GM18507 (cell line): ENCODE data around the gene RGS7.
"Not testable (repeated sequence)": the region's sequence is repeated elsewhere in the genome, so short reads cannot be mapped to it uniquely, and the experiment has no call there.

Experiments used
- DNase-seq: peaks from one replicate; pipeline ENCODE4 v3.0.0; 2011; ENCODE audit warnings: low read depth; ENCODE audit not compliant: insufficient read length; ENCODE audit errors: extremely low spot score
- FAIRE-seq: peaks from 2 replicates; lab custom pipeline; 2011; peaks lifted over from hg19 to GRCh38; lab: Jason Lieb, UNC

The RGS7 gene

GRCh38 chr1:241163363-241163762 is 193.6 kb downstream of the RGS7 start:
- DNase-seq, result no peak
- FAIRE-seq, result no peak

GRCh38 chr1:241161188-241161689 is 195.8 kb downstream of the RGS7 start:
- FAIRE-seq, result no peak
- no peak for DNase-seq

GRCh38 chr1:241157435-241157834 is 199.6 kb downstream of the RGS7 start:
- DNase-seq, result no peak
- FAIRE-seq, result no peak

GRCh38 chr1:241156231-241156965 is 200.6 kb downstream of the RGS7 start:
- no peak for FAIRE-seq

DNA sequence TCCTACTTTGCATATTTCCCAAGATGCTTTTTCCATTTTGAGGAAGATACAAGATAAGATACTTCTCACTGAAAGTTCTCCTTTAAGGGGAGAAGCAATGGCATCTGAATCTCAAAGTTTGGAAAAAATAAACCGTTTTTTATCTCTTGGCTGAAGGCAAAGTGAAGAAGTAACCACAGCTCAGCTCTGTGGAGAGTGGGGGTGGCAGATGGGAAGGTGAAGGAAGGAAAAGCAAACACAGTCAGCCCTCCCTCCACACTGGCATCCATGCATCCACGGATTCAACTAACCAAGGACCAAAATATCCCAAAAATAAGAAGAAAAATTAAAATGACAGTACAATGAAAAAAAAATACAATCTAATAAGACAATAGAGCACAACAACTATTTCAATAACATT is 211.1 kb downstream of the RGS7 start:
- FAIRE-seq, result no peak
- DNase-seq, result no peak

More at GRCh38 chr1:241156231-241156965, 200.6 kb downstream of the RGS7 start:
- DNase-seq, result no peak

- DNase-seq (no peak), FAIRE-seq (no peak)
These were observed 213.1 kb downstream of the RGS7 start for GRCh38 chr1:241143765-241144442.

DNA sequence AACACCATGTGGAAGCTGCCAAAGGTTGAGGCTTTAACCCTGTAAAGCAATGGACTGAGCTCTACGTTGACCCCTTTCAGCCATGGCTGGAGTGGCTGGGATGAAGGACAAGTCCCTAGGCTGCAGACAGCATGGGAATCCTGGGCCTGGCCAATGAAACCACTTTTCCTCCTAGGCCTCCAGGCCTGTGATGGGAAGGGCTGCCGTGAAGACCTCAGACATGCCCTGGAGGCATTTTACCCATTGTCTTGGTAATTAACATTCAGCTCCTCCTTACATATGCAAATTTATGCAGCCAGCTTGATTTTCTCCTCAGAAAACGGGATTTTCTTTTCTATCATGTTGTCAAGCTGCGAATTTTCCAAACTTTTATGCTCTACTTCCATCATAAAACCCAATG is 214.5 kb downstream of the RGS7 start:
- DNase-seq, result no peak
- FAIRE-seq, result no peak

DNA sequence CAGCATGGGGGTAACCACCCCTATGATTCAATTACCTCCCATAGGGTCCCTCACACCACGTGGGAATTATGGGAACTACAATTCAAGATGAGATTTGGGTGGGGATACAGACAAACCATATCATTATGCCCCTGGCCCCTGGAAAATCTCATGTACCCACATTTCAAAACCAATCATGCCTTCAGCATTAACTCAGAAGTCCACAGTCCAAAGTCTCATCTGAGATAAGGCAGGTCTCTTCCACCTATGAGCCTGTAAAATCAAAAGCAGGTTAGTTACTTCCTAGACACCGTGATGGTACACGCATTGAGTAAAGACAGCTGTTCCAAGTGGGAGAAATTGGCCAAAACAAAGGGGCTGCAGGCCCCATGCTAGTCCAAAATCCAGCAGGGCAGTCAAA is 215.4 kb downstream of the RGS7 start:
- FAIRE-seq, DNase-seq: not testable (repeated sequence)

GRCh38 chr1:241140670-241141069 is 216.3 kb downstream of the RGS7 start:
- no peak for DNase-seq
- no peak for FAIRE-seq

- DNase-seq, result no peak
- no peak for FAIRE-seq
These were observed 218.0 kb downstream of the RGS7 start for GRCh38 chr1:241139047-241139446.

DNA sequence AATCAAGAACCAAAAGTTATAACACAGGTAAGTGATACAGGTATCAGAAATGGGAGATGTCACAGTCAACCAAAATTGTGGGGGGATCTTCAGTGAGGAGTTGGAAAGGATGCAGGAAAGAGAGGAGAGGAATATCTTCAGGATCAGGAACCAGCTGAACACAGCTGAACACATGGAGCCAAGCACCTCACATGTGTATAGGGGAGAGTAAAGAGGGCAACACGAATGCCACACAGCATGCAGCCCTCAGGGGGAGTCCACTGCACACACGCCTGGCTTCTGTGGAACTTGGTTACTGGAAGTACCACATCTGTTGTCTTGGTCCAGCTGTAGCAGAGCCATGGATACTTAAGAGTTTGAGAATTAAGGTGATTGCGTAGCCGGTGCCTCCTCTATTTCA is 218.8 kb downstream of the RGS7 start:
- FAIRE-seq, result no peak
- no peak for DNase-seq

- DNase-seq, result no peak
- FAIRE-seq, result no peak
These were observed 220.6 kb downstream of the RGS7 start for GRCh38 chr1:241136389-241136788.

DNA sequence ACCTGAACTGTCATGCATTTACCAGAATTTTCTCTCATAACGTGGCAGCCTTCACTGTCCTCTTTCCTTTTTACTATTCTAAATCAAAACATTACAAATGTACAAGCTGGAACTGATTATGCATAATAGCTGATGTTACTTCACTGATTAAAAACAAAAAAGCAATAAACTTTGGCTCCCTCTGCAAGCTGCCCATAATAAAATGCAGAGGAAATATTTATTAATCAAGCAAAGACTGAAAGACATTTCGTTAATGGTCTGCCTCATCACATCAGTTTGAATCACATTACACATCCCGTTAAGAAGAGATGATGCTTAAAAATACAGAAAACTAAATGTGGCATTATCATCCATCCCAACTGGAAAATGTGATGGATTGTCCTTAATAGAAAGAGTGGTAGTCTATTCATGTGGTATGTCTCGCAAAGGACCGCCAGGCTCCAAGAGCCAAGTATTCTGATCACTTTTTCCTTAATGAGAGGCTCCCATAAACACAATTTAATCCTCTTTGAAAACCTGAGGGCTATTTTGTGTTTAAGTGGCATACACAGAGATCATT is 225.3 kb downstream of the RGS7 start:
- FAIRE-seq (no peak), DNase-seq (no peak)

- DNase-seq (no peak), FAIRE-seq (no peak)
These were observed 226.1 kb downstream of the RGS7 start for GRCh38 chr1:241130881-241131280.

- DNase-seq, result no peak
- no peak for FAIRE-seq
These were observed 227.6 kb downstream of the RGS7 start for GRCh38 chr1:241129207-241129960.

DNA sequence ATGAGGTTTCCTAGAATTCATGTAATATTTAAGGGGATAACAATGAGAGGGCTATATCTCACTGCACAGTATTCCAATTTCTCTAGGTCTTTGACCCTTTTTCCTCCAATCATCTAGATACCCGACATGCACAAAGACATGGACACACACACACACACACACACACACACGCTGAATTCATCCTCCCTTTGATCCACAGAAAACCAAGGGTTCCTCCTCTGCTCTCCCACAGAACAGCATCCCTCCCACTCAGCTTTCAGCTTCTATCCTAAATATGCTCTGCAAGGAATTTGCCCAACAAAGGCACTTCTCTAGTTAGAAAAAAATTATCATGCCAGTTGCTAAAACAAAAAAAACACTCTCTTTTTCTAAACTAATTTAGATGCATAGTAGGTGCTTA is 231.7 kb downstream of the RGS7 start:
- DNase-seq (no peak), FAIRE-seq (no peak)

DNA sequence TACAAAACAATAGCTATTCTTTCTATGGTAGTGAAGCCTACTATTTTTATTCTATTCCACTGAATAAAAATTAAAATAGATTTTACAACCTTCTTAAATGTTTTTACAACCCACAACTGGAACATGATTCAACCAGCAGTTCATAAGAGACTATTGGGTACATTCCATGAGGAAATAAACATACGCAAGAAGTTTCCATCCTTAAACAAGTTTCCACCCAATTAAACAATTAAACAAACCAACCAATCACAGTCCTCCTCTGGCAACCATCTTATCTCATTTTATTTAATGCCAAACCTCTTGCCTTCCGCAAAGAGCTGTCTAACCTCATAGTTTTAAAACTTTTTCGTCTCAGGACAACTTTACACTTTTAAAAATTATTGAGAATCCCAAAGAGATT is 239.0 kb downstream of the RGS7 start:
- no peak for FAIRE-seq

DNA sequence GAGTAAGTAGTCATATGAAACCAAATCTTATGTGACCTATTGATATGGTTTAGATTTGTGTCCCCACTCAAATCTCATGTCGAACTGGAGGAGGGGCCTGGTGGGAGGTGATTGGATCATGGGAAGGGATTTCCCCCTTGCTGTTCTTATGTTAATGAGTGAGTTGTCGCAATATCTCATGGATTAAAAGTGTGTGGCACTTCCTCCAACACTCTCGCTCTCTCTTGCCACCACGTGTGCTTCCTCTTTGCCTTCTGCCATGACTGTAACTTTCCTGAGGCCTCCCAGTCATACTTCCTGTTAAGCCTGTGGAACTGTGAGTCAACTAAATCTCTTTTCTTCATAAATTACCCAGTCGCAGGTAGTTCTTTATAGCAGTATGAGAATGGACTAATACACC is 241.2 kb downstream of the RGS7 start:
- FAIRE-seq (no peak), DNase-seq (no peak)

More for the DNA sequence above, 239.0 kb downstream of the RGS7 start:
- no peak for DNase-seq

DNA sequence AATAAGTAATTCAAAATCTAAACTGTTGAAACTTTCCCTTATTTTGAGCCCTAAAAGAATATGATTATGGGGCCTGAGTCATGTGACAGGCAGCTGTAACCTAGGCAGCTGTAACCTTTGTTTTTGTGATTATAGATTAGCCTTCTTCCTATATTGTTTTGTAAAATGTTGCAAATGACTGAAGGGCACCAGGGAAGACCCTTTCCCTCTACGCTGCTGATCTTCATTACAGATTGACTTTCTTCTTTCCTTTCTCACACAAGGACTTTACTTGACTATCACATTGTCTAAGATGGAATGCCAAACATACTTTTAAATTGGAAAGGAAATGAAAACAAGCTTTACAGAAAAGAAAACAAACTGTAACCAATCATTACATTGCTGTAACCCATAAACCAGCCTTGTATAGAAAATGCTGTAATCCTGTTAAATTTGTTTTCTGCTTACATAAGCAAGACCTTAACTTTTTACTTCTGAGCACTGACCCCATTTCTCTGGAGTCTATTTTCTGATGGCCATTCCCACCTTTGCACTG is 242.2 kb downstream of the RGS7 start:
- FAIRE-seq, result no peak
- DNase-seq, result no peak

DNA sequence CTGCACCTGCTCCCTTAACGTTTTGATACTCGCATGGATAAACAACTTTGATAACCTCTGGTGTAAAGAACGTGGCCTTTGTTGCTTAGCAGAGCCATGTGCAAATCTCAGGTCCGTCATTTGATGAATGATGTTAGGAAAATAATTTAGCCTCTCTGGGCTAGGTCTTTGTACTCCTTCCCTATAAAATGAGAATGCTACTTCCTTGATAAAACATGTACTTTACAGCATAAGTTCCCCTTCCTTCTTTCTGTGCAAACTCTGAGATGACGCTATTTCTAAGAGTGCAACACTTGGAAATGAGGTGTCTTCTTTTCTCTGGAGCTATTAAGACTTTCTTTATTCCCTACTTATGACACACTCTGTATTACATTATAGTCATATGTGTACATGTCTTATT is 243.4 kb downstream of the RGS7 start:
- DNase-seq, result no peak
- no peak for FAIRE-seq
